DND-41 (cell line): ENCODE data around the gene MYBPHL.

Source experiments
- ATAC-seq: fragments of 200-7000 bp; cut with Tn5 transposase; 3 replicates; pipeline ENCODE4 v1.9.1; 2021; ENCODE audit warnings: low read depth; ENCODE audit not compliant: insufficient read depth
- DNase-seq: peaks from one replicate; pipeline ENCODE4 v3.0.0-alpha.2; 2020
- H2AFZ ChIP-seq: 2 replicates; pipeline ENCODE4 v1.6.0; 2012; ENCODE audit warnings: low read depth, low read length
- H3K27ac ChIP-seq: 2 replicates; pipeline ENCODE4 v1.5.1; 2012; ENCODE audit warnings: low read length, inconsistent platforms
- H3K27me3 ChIP-seq: fragments of 200-600 bp; sonication (generic); 2 replicates; pipeline ENCODE4 v1.6.0; 2012; ENCODE audit warnings: low read length, mild to moderate bottlenecking, inconsistent platforms; ENCODE audit not compliant: insufficient read depth, poor library complexity
- H3K36me3 ChIP-seq: 2 replicates; pipeline ENCODE4 v1.5.1; 2012; ENCODE audit warnings: low read length, inconsistent platforms; ENCODE audit not compliant: insufficient read depth
- H3K4me1 ChIP-seq: 2 replicates; pipeline ENCODE4 v1.5.1; 2012; ENCODE audit warnings: mild to moderate bottlenecking, low read length; ENCODE audit not compliant: insufficient read depth
- H3K4me2 ChIP-seq: 2 replicates; pipeline ENCODE4 v1.6.0; 2012; ENCODE audit warnings: mild to moderate bottlenecking, moderate library complexity, low read length, inconsistent platforms; ENCODE audit not compliant: insufficient read depth
- H3K4me3 ChIP-seq, 2 experiments: fragments of 200-600 bp in 1 of 2; shearing (Covaris generic) in 1 of 2; 2 replicates each; pipeline ENCODE4 v1.5.1; 2012 to 2016; ENCODE audit warnings: inconsistent platforms in 2 of 2, low read length in 2 of 2, mild to moderate bottlenecking in 2 of 2, low read depth in 1 of 2, moderate library complexity in 1 of 2
- H3K79me2 ChIP-seq: 2 replicates; pipeline ENCODE4 v1.6.0; 2012; ENCODE audit warnings: low read length, inconsistent platforms; ENCODE audit not compliant: insufficient read depth
- H3K9ac ChIP-seq: 2 replicates; pipeline ENCODE4 v1.6.0; 2012; ENCODE audit warnings: low read depth, mild to moderate bottlenecking, inconsistent platforms, low read length, moderate library complexity
- H3K9me3 ChIP-seq: 2 replicates; pipeline ENCODE4 v1.5.1; 2012; ENCODE audit warnings: low read length, moderate library complexity, mild to moderate bottlenecking, inconsistent platforms; ENCODE audit not compliant: insufficient read depth, severe bottlenecking
- H4K20me1 ChIP-seq: 2 replicates; pipeline ENCODE4 v1.6.0; 2012; ENCODE audit warnings: low read length; ENCODE audit not compliant: insufficient read depth
- CTCF ChIP-seq: IDR thresholded peaks from 2 replicates; pipeline ENCODE4 v1.5.1; 2012; ENCODE audit warnings: borderline replicate concordance, low read length, moderate library complexity, mild to moderate bottlenecking; ENCODE audit not compliant: poor library complexity, severe bottlenecking; ENCODE audit errors: extremely low read depth
- EZH2 ChIP-seq: IDR thresholded peaks from 3 replicates; pipeline ENCODE4 v1.6.1; 2012; ENCODE audit warnings: borderline replicate concordance, low read depth, mild to moderate bottlenecking, moderate library complexity, low read length, inconsistent platforms; ENCODE audit not compliant: severe bottlenecking

Gene MYBPHL

DNA sequence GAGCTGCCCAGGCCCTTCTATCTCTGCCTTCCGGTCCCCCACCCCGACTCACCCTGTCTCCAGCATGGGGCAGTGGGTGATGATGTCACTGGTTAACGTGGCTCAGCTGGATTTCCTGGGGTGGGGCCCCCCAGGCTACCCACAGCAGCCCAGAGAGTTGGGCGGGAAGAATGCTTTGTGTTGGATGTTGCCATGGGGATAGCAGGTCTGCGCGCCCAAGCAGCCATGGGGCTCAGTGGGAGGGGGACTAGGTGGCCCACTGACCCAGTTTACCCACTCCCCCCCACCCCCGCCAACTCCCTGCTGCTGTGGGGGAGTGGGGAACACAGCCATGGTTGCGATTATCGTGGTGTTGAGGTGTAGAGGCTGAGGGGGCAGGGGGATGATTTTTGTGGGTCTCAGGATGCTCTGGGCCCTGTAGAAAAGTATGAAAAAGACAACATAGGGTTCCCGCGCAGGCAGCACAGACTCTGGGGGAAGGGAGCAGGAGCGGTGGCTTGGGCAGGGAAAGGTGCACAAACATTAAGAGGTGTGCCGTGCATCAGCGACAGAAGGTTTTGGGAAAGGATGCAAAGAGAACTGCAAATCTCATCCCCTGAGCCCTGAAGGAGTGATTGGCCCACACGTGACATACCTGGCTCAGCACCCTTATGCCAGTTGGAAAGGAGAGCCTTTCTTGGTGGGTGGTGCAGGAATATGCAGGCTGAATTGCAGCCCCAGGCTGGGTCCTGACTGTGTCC lies 49.0 kb downstream of the MYBPHL start:
- H2AFZ ChIP-seq, result no peak overlapping the region
- no peaks in the 10 kb centered on the region for H3K9me3 ChIP-seq
- ATAC-seq (no peak), DNase-seq (no peak)
- no peaks in the 10 kb centered on the region for H3K4me1 ChIP-seq
- no peak overlapping the region for H3K27ac ChIP-seq
- no peaks in the 10 kb centered on the region for H3K36me3 ChIP-seq
- H3K4me2 ChIP-seq, result no peak overlapping the region
- H3K79me2 ChIP-seq, result no peaks in the 10 kb centered on the region
- no peak overlapping the region for H3K4me3 ChIP-seq
- no peaks in the 10 kb centered on the region for H3K27me3 ChIP-seq
- TF ChIP-seq EZH2 (no peak), CTCF (no peak)
- no peaks in the 10 kb centered on the region; the same call in none of the 2 replicates for H4K20me1 ChIP-seq
- no peak overlapping the region for H3K9ac ChIP-seq

DNA sequence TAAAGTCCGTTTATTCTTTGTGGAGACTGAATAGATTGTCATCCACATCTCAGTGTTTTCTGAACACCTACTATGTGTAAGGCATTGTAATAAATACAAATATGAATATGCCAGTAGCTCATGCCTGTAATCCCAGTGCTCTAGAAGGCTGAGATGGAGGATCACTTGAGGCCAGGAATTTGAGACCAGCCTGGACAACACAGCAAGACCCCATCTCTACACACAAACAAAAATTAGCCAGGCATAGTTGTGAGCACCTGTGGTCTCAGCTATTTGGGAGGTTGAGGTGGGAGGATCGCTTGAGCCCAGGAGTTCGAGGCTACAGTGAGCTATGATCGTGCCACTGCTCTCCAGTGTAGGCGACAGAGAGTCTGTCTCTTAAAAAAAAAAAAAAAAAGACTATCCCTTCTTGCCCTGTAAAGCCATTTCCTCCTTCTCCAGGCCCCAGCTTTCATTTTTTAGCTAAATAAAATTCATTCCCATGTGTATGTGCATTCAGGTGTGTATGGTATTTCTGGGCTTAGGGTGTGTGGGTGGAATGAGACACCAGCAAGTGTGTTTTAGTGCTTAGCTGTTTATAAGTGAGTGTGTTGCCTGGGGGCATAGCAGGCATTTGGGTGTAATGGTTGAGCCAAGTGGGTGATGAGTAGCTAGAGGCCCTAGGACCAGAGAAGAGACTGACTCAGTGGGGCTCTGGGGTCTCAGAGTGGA lies 49.7 kb downstream of the MYBPHL start:
- H3K36me3 ChIP-seq, result no peaks in the 10 kb centered on the region
- no peaks in the 10 kb centered on the region for H3K4me1 ChIP-seq
- no peak overlapping the region for H3K27ac ChIP-seq
- no peak overlapping the region for H2AFZ ChIP-seq
- no peak overlapping the region for H3K4me3 ChIP-seq
- no peaks in the 10 kb centered on the region for H3K27me3 ChIP-seq
- no peaks in the 10 kb centered on the region for H3K79me2 ChIP-seq
- TF ChIP-seq EZH2 (no peak), CTCF (no peak)
- no peaks in the 10 kb centered on the region for H3K9me3 ChIP-seq
- ATAC-seq (no peak), DNase-seq (no peak)
- no peaks in the 10 kb centered on the region; the same call in none of the 2 replicates for H4K20me1 ChIP-seq
- H3K9ac ChIP-seq, result no peak overlapping the region
- H3K4me2 ChIP-seq, result no peak overlapping the region

- peaks cover 6% of the 10 kb centered on the region for H4K20me1 ChIP-seq
- no peak overlapping the region for H3K4me3 ChIP-seq
- H3K36me3 ChIP-seq, result no peaks in the 10 kb centered on the region
- no peak for ATAC-seq
- TF ChIP-seq EZH2 (no peak), CTCF (no peak)
- H3K27me3 ChIP-seq, result no peaks in the 10 kb centered on the region
- no peaks in the 10 kb centered on the region for H3K4me1 ChIP-seq
- no peak for DNase-seq
- no peak overlapping the region for H2AFZ ChIP-seq
- no peaks in the 10 kb centered on the region for H3K9me3 ChIP-seq
- H3K9ac ChIP-seq, result no peak overlapping the region
- H3K4me2 ChIP-seq, result no peak overlapping the region
- H3K27ac ChIP-seq, result no peak overlapping the region
- H3K79me2 ChIP-seq, result no peaks in the 10 kb centered on the region
Measured at GRCh38 chr1:109256085-109256484, 50.7 kb downstream of the MYBPHL start.
